ENCODE results near the gene CTDP1.

- TF ChIP-seq CTCF (IDR thresholded peaks at IDR 0.05): no peak
- no peak for TF ChIP-seq POLR2A (IDR thresholded peaks at IDR 0.05)
- TF ChIP-seq POLR2AphosphoS5 (IDR thresholded peaks at IDR 0.05; ENCODE audit: insufficient read depth in 1 of 2, low read depth in 1 of 2): no peak
These were observed 33.7 kb downstream of the CTDP1 start for GRCh38 chr18:79713341-79713740.
